Epithelial cell of esophagus (primary cell): Measurements from ENCODE around the gene USP54.
"Not testable (repeated sequence)": the region's sequence is repeated elsewhere in the genome, so short reads cannot be mapped to it uniquely, and the experiment has no call there.

Experiments
- DNase-seq: peaks from one replicate; pipeline ENCODE4 v3.0.0; 2010; ENCODE audit warnings: low read depth
- H3K4me3 ChIP-seq: 2 replicates; pipeline ENCODE4 v1.5.1; 2011; ENCODE audit warnings: mild to moderate bottlenecking, low read length, control low read depth
- TF ChIP-seq, protein P1 (sequence below): IDR thresholded peaks from 2 replicates; pipeline ENCODE4 v1.5.1; 2011; ENCODE audit warnings: low read depth, mild to moderate bottlenecking, low read length, control low read depth, inconsistent platforms; ENCODE audit not compliant: insufficient read depth; ENCODE audit errors: missing control alignments

Gene USP54

GRCh38 chr10:73625884-73626752, 35.0 kb upstream of the USP54 start:
- H3K4me3 ChIP-seq: peak overlapping the region; percentile 89
- peak; percentile 98 for DNase-seq
- TF ChIP-seq, protein P1, sequence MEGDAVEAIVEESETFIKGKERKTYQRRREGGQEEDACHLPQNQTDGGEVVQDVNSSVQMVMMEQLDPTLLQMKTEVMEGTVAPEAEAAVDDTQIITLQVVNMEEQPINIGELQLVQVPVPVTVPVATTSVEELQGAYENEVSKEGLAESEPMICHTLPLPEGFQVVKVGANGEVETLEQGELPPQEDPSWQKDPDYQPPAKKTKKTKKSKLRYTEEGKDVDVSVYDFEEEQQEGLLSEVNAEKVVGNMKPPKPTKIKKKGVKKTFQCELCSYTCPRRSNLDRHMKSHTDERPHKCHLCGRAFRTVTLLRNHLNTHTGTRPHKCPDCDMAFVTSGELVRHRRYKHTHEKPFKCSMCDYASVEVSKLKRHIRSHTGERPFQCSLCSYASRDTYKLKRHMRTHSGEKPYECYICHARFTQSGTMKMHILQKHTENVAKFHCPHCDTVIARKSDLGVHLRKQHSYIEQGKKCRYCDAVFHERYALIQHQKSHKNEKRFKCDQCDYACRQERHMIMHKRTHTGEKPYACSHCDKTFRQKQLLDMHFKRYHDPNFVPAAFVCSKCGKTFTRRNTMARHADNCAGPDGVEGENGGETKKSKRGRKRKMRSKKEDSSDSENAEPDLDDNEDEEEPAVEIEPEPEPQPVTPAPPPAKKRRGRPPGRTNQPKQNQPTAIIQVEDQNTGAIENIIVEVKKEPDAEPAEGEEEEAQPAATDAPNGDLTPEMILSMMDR: no peak

GRCh38 chr10:73625004-73625883, 34.1 kb upstream of the USP54 start:
- peak; percentile 77 for DNase-seq
- TF ChIP-seq, protein P1: no peak
- peak overlapping the region; percentile 89 for H3K4me3 ChIP-seq

GRCh38 chr10:73623056-73623455, 31.9 kb upstream of the USP54 start:
- TF ChIP-seq, protein P1: no peak
- no peak for DNase-seq
- no peak overlapping the region for H3K4me3 ChIP-seq

DNA sequence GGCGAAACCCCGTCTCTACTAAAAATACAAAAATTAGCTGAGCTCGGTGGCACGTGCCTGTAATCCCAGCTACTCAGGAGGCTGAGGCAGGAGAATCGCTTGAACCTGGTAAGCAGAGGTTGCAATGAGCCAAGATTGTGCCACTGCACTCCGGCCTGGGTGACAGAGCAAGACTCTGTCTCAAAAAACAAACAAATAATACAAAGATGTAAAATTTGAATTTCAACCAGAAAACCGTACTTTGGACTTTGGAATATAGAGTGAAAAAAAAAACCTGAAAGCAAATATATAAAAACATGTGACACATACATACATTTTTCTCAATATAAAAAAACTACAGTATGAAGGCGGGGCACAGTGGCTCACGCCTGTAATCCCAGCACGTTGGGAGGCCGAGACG, 29.8 kb upstream of the USP54 start:
- H3K4me3 ChIP-seq, DNase-seq: not testable (repeated sequence)

DNA sequence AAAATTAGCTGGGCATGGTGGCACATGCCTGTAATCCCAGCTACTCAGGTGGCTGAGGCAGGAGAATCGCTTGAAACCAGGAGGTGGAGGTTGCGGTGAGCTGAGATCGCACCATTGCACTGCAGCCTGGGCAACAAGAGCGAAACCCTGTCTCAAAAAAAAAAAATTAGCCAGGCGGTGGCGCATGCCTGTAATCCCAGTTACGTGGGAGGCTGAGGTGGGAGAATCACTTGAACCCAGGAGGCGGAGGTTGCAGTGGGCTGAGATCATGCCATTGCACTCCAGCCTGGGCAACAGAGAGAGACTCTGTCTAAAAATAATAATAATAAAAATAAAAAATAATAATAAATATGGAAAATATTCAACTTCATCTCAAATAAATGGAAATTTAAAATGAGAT, 26.0 kb upstream of the USP54 start:
- not testable (repeated sequence) for DNase-seq, H3K4me3 ChIP-seq

GRCh38 chr10:73614720-73615119, 23.6 kb upstream of the USP54 start:
- H3K4me3 ChIP-seq: no peak overlapping the region
- DNase-seq: no peak
- TF ChIP-seq, protein P1: no peak

DNA sequence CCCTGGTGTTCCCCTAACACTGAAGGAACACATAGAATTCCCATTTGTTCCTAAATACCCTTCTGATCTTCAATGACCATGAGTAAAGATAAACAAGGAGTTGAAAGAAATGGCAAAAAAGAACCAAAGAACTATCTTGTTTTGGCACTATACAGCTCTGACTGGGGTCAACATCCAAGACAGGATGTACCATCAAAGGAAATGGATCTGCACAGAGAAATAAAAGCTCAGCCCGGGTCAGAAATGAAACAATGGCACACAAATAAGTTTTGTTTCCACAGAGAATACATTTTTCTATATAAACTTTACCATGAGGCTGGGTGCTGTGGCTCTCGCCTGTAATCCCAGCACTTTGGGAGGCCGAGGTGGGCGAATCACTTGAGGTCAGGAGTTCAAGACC, 18.0 kb upstream of the USP54 start:
- no peak for DNase-seq
- TF ChIP-seq, protein P1: no peak
- no peak overlapping the region for H3K4me3 ChIP-seq
